Colonic mucosa (tissue), 4 donors: ENCODE measurements around the gene POU2F2. TPM values are rescaled to one million over a fixed set of nuclear protein-coding genes. Genes with fewer than 3 reads are reported as not detected.
A peak's percentile ranks its signal among the peaks of the same experiment; 100 is the strongest.

Experiments
- DNase-seq: peaks from one replicate; pipeline ENCODE4 v3.0.0-alpha.2; 2020
- H3K27ac ChIP-seq: fragments of 200-600 bp; one replicate; pipeline ENCODE4 v1.8.0; 2021
- H3K27me3 ChIP-seq: fragments of 200-600 bp; one replicate; pipeline ENCODE4 v1.8.0; 2021
- H3K36me3 ChIP-seq: fragments of 200-600 bp; one replicate; pipeline ENCODE4 v1.8.0; 2021
- H3K4me1 ChIP-seq: fragments of 200-600 bp; one replicate; pipeline ENCODE4 v1.8.0; 2021; ENCODE audit warnings: mild to moderate bottlenecking
- H3K4me3 ChIP-seq: fragments of 200-600 bp; one replicate; pipeline ENCODE4 v1.8.0; 2021
- H3K9ac ChIP-seq, 2 donors: one replicate each; pipeline ENCODE4 v1.7.0; 2013; ENCODE audit warnings: control low read depth in 2 of 2, low read depth in 2 of 2, low read length in 2 of 2
- H3K9me3 ChIP-seq: fragments of 200-600 bp; one replicate; pipeline ENCODE4 v1.8.0; 2021
- CTCF ChIP-seq: fragments of 200-600 bp; IDR thresholded peaks from one replicate; pipeline ENCODE4 v1.8.0; 2022; ENCODE audit warnings: antibody characterized with exemption, mild to moderate bottlenecking
- intact Hi-C: fragments of 100-400 bp; cut with DNase I; formaldehyde crosslinking; loops from one replicate; pipeline ENCODE4 v1.14.1; 2022
- total RNA-seq, 2 donors: library from RNA; stranded (reverse); fragmentation: NEBNext Ultra II Directional in 1 of 2; extraction: Animal tissue kit (Norgen Biotek cat#: 25700) in 1 of 2; gene quantifications; one replicate each; pipeline ENCODE4 v1.2.1, GENCODE V29; 2021
- donor health status: healthy.
- donor health status: DM: no; HTN: no; CAD: no.
- donor health status: DM: no; HTN: no; CAD: no.

Gene POU2F2
- total RNA-seq, 2 donors from 2014 or later: 2.1 to 4.0 TPM

GRCh38 chr19:42154471-42155323 lies 22.5 kb upstream of the POU2F2 start:
- H3K27ac ChIP-seq: no peak overlapping the region

GRCh38 chr19:42153672-42154433 lies 21.6 kb upstream of the POU2F2 start:
- Histone ChIP-seq H3K36me3 (no peaks in the 10 kb centered on the region), H3K9ac (no peak overlapping the region), H3K4me3 (no peak overlapping the region), H3K9me3 (no peaks in the 10 kb centered on the region), H3K27me3 (no peaks in the 10 kb centered on the region), H3K27ac (no peak overlapping the region), H3K4me1 (no peaks in the 10 kb centered on the region)
- no peak for DNase-seq
- intact Hi-C loops: no loop called here
- no peak for TF ChIP-seq CTCF

More at GRCh38 chr19:42154471-42155323, 22.5 kb upstream of the POU2F2 start:
- Histone ChIP-seq H3K4me3 (no peak overlapping the region), H3K9me3 (no peaks in the 10 kb centered on the region), H3K4me1 (no peaks in the 10 kb centered on the region), H3K36me3 (no peaks in the 10 kb centered on the region), H3K9ac (no peak overlapping the region), H3K27me3 (no peaks in the 10 kb centered on the region)
- TF ChIP-seq CTCF: no peak
- DNase-seq: no peak
- intact Hi-C loops: no loop called here

GRCh38 chr19:42152910-42153671 lies 20.8 kb upstream of the POU2F2 start:
- Histone ChIP-seq H3K36me3 (no peaks in the 10 kb centered on the region), H3K9ac (peak overlapping the region in 1 of 2 donors; percentile 3), H3K4me3 (no peak overlapping the region), H3K4me1 (no peaks in the 10 kb centered on the region), H3K9me3 (no peaks in the 10 kb centered on the region), H3K27me3 (no peaks in the 10 kb centered on the region), H3K27ac (no peak overlapping the region)
- intact Hi-C loops: no loop called here
- no peak for TF ChIP-seq CTCF
- DNase-seq: no peak

GRCh38 chr19:42151782-42152684 lies 19.8 kb upstream of the POU2F2 start:
- TF ChIP-seq CTCF: no peak
- DNase-seq: no peak
- H3K27ac ChIP-seq: no peak overlapping the region
- H3K36me3 ChIP-seq: no peaks in the 10 kb centered on the region
- no peak overlapping the region for H3K9ac ChIP-seq
- no peaks in the 10 kb centered on the region for H3K4me1 ChIP-seq
- no peaks in the 10 kb centered on the region for H3K27me3 ChIP-seq
- no peaks in the 10 kb centered on the region for H3K9me3 ChIP-seq
- intact Hi-C loops: no loop called here
- no peak overlapping the region for H3K4me3 ChIP-seq
